Smooth muscle cell (in vitro differentiated cells): ENCODE measurements around the gene CHRND. TPM values are rescaled to one million over a fixed set of nuclear protein-coding genes. Genes with fewer than 3 reads are reported as not detected.

ENCODE experiments used
- DNase-seq: peaks from one replicate; lab custom pipeline; 2025; ENCODE audit not compliant: unreplicated experiment; lab: John Stamatoyannopoulos, UW
- H2AFZ ChIP-seq: fragments of 200-600 bp; sonication (generic); 2 replicates; pipeline ENCODE4 v1.6.0; 2016; ENCODE audit warnings: antibody characterized with exemption, low read depth, mild to moderate bottlenecking
- H3F3A ChIP-seq: fragments of 200-600 bp; sonication (generic); 2 replicates; pipeline ENCODE4 v1.6.0; 2017; ENCODE audit warnings: antibody characterized with exemption, low read depth
- H3K27ac ChIP-seq: fragments of 200-600 bp; sonication (generic); 2 replicates; pipeline ENCODE4 v1.5.1; 2016; ENCODE audit warnings: low read depth, mild to moderate bottlenecking
- H3K27me3 ChIP-seq: fragments of 200-600 bp; sonication (generic); 2 replicates; pipeline ENCODE4 v1.6.1; 2016; ENCODE audit warnings: low read depth, mild to moderate bottlenecking
- H3K36me3 ChIP-seq: fragments of 200-600 bp; sonication (generic); 2 replicates; pipeline ENCODE4 v1.5.1; 2016; ENCODE audit warnings: low read depth
- H3K4me1 ChIP-seq: fragments of 200-600 bp; sonication (generic); 2 replicates; pipeline ENCODE4 v1.5.1; 2016; ENCODE audit warnings: low read depth
- H3K4me2 ChIP-seq: fragments of 200-600 bp; sonication (generic); 2 replicates; pipeline ENCODE4 v1.6.0; 2016; ENCODE audit warnings: mild to moderate bottlenecking
- H3K4me3 ChIP-seq: fragments of 200-600 bp; sonication (generic); 2 replicates; pipeline ENCODE4 v1.5.1; 2016; ENCODE audit warnings: mild to moderate bottlenecking
- H3K79me2 ChIP-seq: fragments of 200-600 bp; sonication (generic); 2 replicates; pipeline ENCODE4 v1.6.0; 2016; ENCODE audit warnings: low read depth, mild to moderate bottlenecking
- H3K9ac ChIP-seq: fragments of 200-600 bp; sonication (generic); 2 replicates; pipeline ENCODE4 v1.6.0; 2016; ENCODE audit warnings: low read depth
- H3K9me3 ChIP-seq: fragments of 200-600 bp; sonication (generic); replicated peaks from 2 replicates; pipeline ENCODE4 v1.5.1; 2016; ENCODE audit warnings: low read depth
- H4K20me1 ChIP-seq: fragments of 200-600 bp; sonication (generic); 2 replicates; pipeline ENCODE4 v1.6.0; 2016; ENCODE audit warnings: low read depth
- WGBS: methylation state at CpG from one replicate; pipeline ENCODE4 v1.1.7; 2016; ENCODE audit warnings: low lambda C conversion rate; 5-methylcytosine and 5-hydroxymethylcytosine counted together
- polyA plus RNA-seq: library from polyadenylated mRNA; unstranded; fragments of >200 nt; fragmentation: Nextera tagmentation; extraction: Ambion mirVana; gene quantifications from 2 replicates; pipeline ENCODE4 v1.2.1, GENCODE V29; 2016
- total RNA-seq: library from RNA; depleted of rRNA; stranded (reverse); fragments of >200 nt; gene quantifications from 2 replicates; pipeline ENCODE4 v1.2.3, GENCODE V29; 2014
- TF ChIP-seq, protein P1 (sequence below): fragments of 200-600 bp; sonication (generic); IDR thresholded peaks from 2 replicates; pipeline ENCODE4 v1.5.1; 2017; ENCODE audit warnings: borderline replicate concordance, mild to moderate bottlenecking, antibody characterized with exemption; ENCODE audit not compliant: insufficient read depth, poor library complexity, severe bottlenecking

The CHRND gene
- total and polyA plus RNA-seq, 2 experiments from 2014 or later: not detected

DNA sequence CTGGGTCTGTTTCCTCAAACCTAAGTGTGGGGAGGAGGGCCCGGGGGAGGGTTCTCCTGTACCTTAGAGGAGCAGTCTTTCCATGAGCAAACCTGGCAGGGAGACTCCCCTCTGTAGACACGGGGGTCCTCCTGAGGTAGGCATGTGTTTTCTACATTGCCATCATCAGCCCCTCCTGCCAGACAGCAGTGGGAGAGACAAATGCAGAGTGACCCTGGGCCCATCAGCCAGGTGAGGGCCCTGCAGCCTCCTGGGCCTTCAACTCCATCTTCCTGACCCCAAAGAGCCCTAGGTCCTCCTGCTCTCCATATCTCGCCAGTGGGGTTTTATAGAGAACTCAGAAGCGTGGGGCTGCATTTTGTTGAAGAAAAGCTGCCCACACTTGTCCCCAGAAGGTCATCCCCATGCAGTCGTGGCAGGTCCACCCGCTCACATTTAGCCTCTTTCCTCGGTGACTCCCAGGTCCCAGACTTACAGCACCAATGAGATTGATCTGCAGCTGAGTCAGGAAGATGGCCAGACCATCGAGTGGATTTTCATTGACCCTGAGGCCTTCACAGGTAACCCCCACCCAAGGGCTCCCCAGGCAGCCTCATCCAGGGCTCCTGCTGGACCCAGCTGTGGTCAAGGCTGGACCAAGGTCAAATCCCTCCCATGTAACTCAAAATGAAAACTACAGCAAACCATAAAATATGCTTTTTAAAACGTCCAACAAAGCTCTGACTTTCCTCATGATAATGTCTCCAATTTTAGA is 16.2 kb downstream of the CHRND start:
- Histone ChIP-seq H3K27ac (no peak overlapping the region), H3K4me2 (no peak overlapping the region), H4K20me1 (peaks cover 7% of the 10 kb centered on the region), H3K9me3 (no peaks in the 10 kb centered on the region), H3F3A (no peaks in the 10 kb centered on the region), H3K27me3 (no peaks in the 10 kb centered on the region), H3K4me1 (peaks cover 6% of the 10 kb centered on the region), H3K36me3 (no peaks in the 10 kb centered on the region), H2AFZ (no peak overlapping the region), H3K9ac (no peak overlapping the region), H3K79me2 (no peaks in the 10 kb centered on the region), H3K4me3 (no peak overlapping the region)
- DNase-seq: no peak
- WGBS: 79% methylated on average over 9 of the region's 9 CpGs
- TF ChIP-seq, protein P1, sequence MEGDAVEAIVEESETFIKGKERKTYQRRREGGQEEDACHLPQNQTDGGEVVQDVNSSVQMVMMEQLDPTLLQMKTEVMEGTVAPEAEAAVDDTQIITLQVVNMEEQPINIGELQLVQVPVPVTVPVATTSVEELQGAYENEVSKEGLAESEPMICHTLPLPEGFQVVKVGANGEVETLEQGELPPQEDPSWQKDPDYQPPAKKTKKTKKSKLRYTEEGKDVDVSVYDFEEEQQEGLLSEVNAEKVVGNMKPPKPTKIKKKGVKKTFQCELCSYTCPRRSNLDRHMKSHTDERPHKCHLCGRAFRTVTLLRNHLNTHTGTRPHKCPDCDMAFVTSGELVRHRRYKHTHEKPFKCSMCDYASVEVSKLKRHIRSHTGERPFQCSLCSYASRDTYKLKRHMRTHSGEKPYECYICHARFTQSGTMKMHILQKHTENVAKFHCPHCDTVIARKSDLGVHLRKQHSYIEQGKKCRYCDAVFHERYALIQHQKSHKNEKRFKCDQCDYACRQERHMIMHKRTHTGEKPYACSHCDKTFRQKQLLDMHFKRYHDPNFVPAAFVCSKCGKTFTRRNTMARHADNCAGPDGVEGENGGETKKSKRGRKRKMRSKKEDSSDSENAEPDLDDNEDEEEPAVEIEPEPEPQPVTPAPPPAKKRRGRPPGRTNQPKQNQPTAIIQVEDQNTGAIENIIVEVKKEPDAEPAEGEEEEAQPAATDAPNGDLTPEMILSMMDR: no peak

DNA sequence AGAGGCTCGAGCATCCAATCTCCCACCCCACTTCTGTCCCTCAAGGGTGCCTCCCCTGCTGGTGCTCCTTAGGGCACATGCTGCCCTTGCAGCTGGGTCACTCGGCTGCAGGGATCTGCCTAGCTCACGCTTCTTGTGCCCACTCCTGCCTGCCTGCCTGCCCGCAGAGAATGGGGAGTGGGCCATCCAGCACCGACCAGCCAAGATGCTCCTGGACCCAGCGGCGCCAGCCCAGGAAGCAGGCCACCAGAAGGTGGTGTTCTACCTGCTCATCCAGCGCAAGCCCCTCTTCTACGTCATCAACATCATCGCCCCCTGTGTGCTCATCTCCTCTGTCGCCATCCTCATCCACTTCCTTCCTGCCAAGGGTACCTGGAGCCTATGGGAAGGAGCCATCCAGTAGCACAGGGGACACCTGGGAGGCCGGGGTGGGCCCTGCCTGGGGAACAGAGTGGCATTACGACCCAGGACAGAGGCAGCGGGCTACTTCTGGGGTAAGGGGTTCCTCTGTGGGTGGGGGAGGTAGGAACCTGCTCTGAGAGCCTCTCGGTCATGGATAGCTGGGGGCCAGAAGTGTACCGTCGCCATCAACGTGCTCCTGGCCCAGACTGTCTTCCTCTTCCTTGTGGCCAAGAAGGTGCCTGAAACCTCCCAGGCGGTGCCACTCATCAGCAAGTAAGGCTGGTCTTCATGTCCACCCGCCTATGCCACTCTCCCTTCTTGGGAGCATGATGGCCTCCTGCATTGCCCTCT is 16.9 kb downstream of the CHRND start:
- Histone ChIP-seq H3K4me1 (peaks cover 6% of the 10 kb centered on the region), H3K27ac (no peak overlapping the region), H3K9me3 (no peaks in the 10 kb centered on the region), H3K27me3 (no peaks in the 10 kb centered on the region), H3K79me2 (peaks cover 6% of the 10 kb centered on the region), H3K4me2 (no peak overlapping the region), H3F3A (no peaks in the 10 kb centered on the region), H2AFZ (no peak overlapping the region), H3K9ac (no peak overlapping the region), H3K36me3 (no peaks in the 10 kb centered on the region), H4K20me1 (peaks cover 7% of the 10 kb centered on the region), H3K4me3 (no peak overlapping the region)
- DNase-seq: no peak
- 94% methylated on average over 20 of the region's 20 CpGs for WGBS
- TF ChIP-seq, protein P1: no peak

DNA sequence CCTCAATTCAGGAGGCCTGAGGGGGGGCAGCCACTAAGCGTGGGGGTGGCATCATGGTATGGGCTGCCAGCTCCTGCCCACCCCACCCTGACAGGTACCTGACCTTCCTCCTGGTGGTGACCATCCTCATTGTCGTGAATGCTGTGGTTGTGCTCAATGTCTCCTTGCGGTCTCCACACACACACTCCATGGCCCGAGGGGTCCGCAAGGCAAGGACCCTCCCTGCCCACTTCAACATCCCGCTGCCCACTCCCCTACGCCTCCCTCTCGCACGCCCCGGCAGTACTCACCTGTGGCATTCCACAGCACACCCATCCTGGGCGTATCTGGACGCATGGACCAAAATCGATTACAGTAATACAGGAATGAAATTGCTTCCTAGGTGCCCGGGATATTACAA is 17.5 kb downstream of the CHRND start:
- H3K9ac ChIP-seq: no peak overlapping the region
- H3K27ac ChIP-seq: no peak overlapping the region
- no peak overlapping the region for H2AFZ ChIP-seq
- H3K4me1 ChIP-seq: peaks cover 6% of the 10 kb centered on the region
- H3K4me2 ChIP-seq: no peak overlapping the region
- peaks cover 11% of the 10 kb centered on the region for H3K79me2 ChIP-seq
- 94% methylated on average over 14 of the region's 14 CpGs for WGBS
- H3K4me3 ChIP-seq: no peak overlapping the region
- no peaks in the 10 kb centered on the region for H3K27me3 ChIP-seq
- H3F3A ChIP-seq: no peaks in the 10 kb centered on the region
- TF ChIP-seq, protein P1: no peak
- H3K36me3 ChIP-seq: no peaks in the 10 kb centered on the region
- H3K9me3 ChIP-seq: no peaks in the 10 kb centered on the region
- DNase-seq: no peak
- H4K20me1 ChIP-seq: peaks cover 7% of the 10 kb centered on the region
